ENCODE results near the gene ARSB. TPM values are rescaled to one million over a fixed set of nuclear protein-coding genes. Genes with fewer than 3 reads are reported as not detected.

Gene ARSB
- total and polyA plus RNA-seq, 10 of the 15 experiments (the other 5 are each of a cell fraction or from before 2014, with no cell fraction given): 1.2 to 8.2 (median 6.1) TPM

- TF ChIP-seq ATF3 (IDR thresholded peaks at IDR 0.05; ENCODE audit: borderline replicate concordance, extremely low read depth, low read depth, low read length) (no peak), USF1 (IDR thresholded peaks at IDR 0.05; ENCODE audit: borderline replicate concordance, extremely low read length, insufficient read depth, low read depth, low read length) (no peak), RELB (IDR thresholded peaks at IDR 0.05; ENCODE audit: low read depth) (peak; percentile 87), HDGF (IDR thresholded peaks at IDR 0.05) (no peak; the same call in 1 of the 2 replicates), FOS (IDR thresholded peaks at IDR 0.05; ENCODE audit: borderline replicate concordance, extremely low read depth, insufficient read length) (no peak), USF2 (IDR thresholded peaks at IDR 0.05; ENCODE audit: borderline replicate concordance, low read depth, low read length) (no peak), MXI1 (IDR thresholded peaks at IDR 0.05; ENCODE audit: low read depth, low read length) (0 out of 2 replicates have a peak, but pooled peaks have one; percentile 30), HDAC6 (IDR thresholded peaks at IDR 0.05; ENCODE audit: unreplicated experiment) (no peak), ZSCAN29 (IDR thresholded peaks at IDR 0.05) (0 out of 2 replicates have a peak, but pooled peaks have one; percentile 6), YY1 (IDR thresholded peaks at IDR 0.05; ENCODE audit: low read depth, low read length) (no peak), MYC (IDR thresholded peaks at IDR 0.05; ENCODE audit: insufficient read depth, insufficient read length, insufficient replicate concordance, low read length, severe bottlenecking) (no peak), RAD21 (IDR thresholded peaks at IDR 0.05; ENCODE audit: insufficient read depth, low read depth, low read length) (no peak), RCOR1 (conservative IDR thresholded peaks at IDR 0.05; ENCODE audit: low read depth, low read length) (no peak; the same call in 1 of the 2 replicates), STAT3 (IDR thresholded peaks at IDR 0.05; ENCODE audit: low read depth, low read length) (no peak), MAX (IDR thresholded peaks at IDR 0.05; ENCODE audit: low read depth, low read length) (no peak), RB1 (IDR thresholded peaks at IDR 0.05; ENCODE audit: borderline replicate concordance) (no peak), IRF4 (IDR thresholded peaks at IDR 0.05; ENCODE audit: low read depth, low read length) (no peak; the same call in 1 of the 2 replicates), ZZZ3 (IDR thresholded peaks at IDR 0.05; ENCODE audit: control insufficient read depth, insufficient read length, low read depth) (no peak), BCL3 (IDR thresholded peaks at IDR 0.05; ENCODE audit: borderline replicate concordance, insufficient read depth, low read depth, low read length, poor library complexity, severe bottlenecking) (no peak), SUPT20H (IDR thresholded peaks at IDR 0.05; ENCODE audit: borderline replicate concordance, control insufficient read depth, low read depth, low read length) (no peak), NFIC (IDR thresholded peaks at IDR 0.05; ENCODE audit: low read depth, low read length) (peak; percentile 94), HDAC2 (IDR thresholded peaks at IDR 0.05) (no peak), ETV6 (conservative IDR thresholded peaks at IDR 0.05 in 1 of 2, IDR thresholded peaks at IDR 0.05 in 1 of 2; ENCODE audit: borderline replicate concordance in 1 of 2, low read depth in 1 of 2) (no peak)
Measured at GRCh38 chr5:78905084-78905938, 79.8 kb downstream of the ARSB start (continued).

Measured in GM12878 (cell line).